Stimulated activated CD4-positive, alpha-beta T cell treated with anti-CD3 and anti-CD28 coated beads, Interleukin-4, amount 100 ng/mL, for 4 hours (primary cell): ENCODE results near the gene GAS6.

Experiments
- DNase-seq, 2 experiments: peaks; one replicate each; pipeline ENCODE4 v3.0.0-alpha.2; 2020

Gene GAS6

DNA sequence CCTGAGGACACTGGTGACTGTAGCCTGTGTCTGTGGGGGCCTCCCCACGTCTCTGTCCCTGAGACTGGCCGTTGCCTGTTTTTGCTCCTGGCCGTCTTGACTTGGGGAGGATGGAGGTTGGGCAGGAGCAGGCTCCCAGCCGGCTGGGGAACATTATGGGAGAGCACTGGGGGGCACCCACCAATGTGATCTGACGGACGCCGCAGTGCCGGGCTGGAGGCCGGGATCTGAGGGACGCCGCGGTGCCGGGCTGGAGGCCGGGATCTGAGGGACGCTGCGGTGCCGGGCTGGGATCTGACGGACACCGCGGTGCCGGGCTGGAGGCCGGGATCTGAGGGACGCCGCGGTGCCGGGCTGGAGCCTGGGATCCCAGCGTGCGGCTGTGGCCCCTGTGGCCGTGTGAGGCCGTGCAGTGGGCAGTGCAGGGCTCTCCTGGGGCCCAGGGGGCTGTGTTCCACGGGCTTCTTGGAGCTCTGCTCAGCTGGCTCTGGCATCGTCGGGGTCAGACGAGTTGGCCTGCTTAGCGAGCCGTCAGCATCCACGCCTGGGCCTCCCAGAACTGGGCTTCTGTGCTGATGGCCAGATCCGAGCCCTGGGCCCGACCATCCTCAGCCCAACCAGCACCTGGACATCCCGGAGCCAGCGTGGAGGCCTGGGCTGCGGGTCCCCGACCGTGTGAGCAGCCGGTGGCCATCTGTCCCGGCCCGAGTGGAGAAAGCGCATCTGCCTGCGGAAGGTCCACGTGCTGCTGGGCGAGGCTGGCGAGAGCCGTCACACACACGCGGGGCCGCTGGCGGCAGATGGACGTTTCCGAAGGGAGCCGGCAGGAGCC lies 45.8 kb downstream of the GAS6 start:
- no peak for DNase-seq

DNA sequence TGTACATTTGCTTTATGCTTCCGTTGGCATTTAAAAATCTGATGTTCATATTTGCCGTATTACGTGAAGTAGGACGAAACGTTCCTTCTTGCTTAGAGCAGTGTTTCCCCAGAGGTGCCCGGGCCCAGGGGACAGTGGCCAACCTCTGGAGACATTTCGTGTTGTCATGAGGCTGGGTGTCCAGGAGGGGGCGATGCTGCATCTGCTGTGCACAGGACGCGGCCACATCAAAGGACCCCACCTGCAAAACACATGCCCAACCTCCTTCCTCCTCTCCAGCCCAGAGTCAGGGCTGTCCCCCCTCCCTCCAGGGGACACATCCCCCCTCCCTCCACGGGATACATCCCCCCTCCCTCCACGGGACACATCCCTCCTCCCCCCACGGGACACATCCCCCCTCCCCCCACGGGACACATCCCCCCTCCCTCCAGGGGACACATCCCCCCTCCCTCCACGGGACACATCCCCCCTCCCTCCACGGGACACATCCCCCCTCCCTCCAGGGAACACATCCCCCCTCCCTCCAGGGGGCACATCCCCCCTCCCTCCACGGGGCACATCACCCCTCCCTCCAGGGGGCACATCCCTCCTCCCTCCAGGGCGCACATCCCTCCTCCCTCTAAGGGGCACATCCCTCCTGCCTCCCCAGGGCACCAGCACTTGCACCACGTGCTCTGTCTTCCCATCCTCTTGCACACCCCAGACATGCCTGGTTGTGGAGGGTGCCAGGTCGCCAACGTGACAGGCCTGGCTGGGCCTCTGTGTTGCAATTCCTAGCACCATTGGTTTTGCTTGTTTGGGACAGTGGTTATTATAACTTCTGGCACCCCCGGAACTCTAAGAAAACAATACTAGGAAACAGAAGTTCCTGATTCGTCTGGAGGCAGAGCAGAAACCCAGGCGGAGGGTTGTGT lies 46.7 kb downstream of the GAS6 start:
- DNase-seq, result peak; percentile 76 to 82

DNA sequence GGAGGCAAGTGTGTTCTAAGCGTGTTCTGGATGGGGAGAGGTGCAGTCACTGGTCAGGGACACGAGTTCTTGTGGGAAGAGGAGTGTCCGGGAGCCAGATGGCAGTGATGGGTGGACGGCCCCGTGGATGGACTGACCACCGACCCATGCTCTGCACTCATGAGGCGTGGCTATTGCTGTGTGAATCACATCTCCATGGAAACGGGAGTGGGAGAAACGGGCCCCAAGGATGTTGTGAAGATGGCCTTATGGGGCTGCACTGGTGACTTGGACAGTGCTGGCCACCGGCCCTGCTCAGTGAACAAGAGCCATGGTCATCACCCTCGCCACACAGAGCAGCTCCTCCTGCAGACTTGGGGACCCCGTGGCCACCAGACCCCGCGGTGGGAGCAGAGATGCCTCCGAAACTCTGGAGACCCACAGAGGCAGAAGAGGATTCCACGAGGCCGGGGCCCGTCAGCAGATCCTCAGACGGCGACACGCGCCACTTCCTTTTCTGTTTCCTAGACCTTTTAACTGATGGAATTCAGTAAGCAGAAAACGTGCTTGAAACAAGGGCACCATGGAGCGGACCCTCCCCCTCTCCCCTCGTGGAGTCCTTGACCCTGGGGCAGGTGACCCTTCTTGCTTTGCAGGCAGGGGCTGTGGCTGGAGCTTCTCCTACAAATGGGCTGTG lies 47.5 kb downstream of the GAS6 start:
- no peak for DNase-seq

DNA sequence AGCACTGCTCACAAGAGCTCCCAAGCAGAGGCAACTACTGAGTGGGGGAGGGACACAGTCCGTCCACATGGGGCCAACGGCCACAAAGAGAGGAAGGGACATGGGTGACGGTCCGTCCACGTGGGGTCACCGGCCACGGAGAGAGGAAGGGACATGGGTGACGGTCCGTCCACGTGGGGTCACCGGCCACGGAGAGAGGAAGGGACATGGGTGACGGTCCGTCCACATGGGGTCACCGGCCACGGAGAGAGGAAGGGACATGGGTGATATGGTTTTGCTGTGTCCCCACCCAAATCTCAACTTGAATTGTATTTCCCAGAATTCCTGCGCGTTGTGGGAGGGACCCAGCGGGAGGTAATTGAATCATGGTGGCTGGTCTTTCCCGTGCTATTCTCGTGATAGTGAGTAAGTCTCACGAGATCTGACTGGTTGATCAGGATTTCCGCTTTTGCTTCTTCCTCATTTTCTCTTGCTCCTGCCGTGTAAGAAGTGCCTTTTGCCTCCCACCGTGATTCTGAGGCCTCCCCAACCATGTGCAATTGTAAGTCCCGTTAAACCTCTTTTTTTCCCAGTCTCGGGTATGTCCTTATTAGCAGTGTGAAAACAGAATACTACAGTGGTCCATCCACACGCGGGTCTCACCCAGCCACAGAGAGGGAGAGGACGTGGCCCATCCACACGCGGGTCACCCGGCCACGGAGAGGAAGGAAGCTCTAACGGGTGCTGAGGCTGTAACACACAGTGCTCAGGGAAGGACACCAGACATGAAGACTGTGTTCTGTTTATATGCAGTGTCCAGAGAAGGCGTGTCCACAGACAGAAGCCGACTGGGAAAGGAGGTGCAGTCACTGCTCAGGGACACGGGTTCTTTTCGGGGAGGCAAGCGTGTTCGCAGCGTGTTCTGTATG lies 48.5 kb downstream of the GAS6 start:
- DNase-seq, result no peak

- no peak for DNase-seq
Measured at GRCh38 chr13:113814435-113814821, 49.4 kb downstream of the GAS6 start.

- DNase-seq, result no peak
Measured at GRCh38 chr13:113813749-113814434, 50.0 kb downstream of the GAS6 start.

- DNase-seq, result no peak
Measured at GRCh38 chr13:113813070-113813748, 50.7 kb downstream of the GAS6 start.

DNA sequence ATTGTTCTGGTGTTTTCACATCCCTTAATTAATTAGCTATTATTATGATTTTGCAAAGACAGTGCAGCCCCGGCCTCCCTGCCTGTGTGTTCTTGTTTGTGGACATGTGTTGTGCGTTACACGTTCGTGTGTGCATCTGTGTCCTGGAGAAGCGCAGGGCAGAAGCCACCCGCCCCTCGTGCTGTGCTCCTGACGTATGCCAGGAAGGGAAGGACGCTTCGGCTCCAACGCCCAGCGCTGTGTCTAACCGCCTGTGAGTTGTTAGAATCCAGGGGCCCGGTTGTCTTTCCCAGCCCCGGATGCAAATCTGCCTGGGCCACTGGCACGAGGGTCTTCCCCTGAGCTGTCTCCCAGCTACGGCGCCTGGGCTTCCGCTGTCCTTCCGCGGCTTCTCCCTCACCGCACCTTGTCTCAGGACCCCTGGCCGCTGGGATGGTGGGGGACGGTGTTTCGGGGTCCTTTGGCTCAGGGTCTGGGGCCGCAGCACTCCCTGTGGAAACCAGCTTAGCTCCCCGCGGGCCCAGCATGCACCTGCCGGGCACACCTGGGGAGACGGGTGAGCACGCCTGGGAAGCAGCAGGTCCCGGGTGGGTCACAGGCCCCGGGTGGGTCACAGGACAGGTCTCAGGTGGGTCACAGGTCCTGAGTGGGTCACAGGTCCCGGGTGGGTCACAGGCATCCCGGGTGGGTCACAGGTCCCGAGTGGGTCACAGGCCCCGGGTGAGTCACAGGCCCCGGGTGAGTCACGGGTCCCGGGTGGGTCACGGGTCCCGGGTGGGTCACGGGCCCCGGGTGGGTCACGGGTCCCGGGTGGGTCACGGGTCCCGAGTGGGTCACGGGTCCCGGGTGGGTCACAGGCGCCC lies 51.5 kb downstream of the GAS6 start:
- no peak for DNase-seq

- no peak for DNase-seq
Measured at GRCh38 chr13:113811081-113811928, 52.6 kb downstream of the GAS6 start.

DNA sequence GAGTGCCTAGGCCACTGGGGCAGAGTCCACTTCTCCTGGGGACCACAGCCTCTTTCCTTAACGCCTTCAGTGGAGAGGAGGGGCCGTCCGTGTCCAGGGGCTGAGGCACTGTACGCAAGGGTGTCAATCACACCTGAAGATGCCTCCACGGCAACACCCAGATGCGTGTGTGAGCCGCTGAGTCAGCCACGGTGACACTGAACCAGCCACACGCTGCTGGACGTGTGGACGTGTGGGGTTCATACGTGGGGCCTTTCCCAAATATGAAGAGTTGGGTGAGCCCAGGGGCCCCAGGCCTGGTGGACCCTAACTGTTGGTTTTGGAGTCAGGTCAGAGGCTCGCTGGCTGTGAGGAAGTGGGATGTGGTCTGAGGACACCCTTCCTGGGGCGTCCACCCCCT lies 53.2 kb downstream of the GAS6 start:
- no peak for DNase-seq

GRCh38 chr13:113809934-113810333 lies 53.9 kb downstream of the GAS6 start:
- DNase-seq, result no peak

- no peak for DNase-seq
Measured at GRCh38 chr13:113808058-113808834, 55.6 kb downstream of the GAS6 start.

- no peak for DNase-seq
Measured at GRCh38 chr13:113806526-113806925, 57.4 kb downstream of the GAS6 start.

DNA sequence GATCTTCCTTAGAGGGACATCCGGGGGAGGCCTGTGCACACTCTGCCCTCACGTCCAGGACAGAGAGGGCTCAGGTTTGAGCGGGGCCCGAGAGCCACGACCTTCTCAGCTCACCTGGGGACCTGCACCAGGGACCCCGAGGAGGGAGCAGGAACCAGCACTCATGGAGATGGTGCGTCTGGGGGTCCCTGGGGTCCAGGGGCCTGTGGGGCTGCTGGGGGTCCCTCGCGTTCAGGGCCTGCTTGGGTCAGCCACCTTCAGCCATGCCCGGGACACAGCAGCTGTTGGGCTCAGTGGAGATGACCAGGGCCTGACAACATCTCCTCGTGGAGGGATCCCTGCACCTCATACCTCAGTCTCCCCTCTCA lies 57.8 kb downstream of the GAS6 start:
- no peak for DNase-seq

DNA sequence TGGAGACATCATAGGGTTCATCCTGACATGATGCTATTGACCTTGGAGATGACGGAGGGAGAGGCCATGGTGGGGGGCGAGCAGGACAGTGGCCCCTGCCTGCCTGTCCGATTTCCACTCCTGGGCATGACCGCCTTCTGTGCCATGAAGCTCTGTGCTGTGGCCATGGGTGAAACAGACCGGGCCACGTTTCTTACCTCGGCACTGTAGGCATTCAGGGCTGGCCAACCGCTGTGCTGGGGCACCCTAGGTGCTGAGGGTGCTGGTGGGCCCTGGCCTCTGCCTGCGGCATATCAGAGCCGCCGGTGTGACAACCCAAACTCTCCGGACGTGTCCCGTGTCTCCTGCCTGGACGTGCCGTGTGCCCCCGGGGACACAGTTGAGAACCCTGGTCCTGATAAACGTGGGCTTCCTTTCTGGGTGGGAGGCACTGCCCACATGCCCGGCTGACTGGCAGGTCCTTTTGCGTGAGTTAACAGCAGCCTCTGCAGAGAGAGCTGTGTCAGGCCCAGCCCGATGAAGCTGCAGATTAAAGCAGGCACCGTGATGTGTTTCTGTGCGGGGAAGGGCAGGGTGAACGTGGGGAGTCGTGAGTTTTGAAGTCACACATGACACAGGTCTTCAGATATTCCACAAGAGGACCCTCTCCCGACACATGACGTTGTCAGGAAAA lies 58.3 kb downstream of the GAS6 start:
- no peak for DNase-seq

- no peak for DNase-seq
Measured at GRCh38 chr13:113804703-113805430, 59.0 kb downstream of the GAS6 start.
